DND-41 (cell line): Measurements from ENCODE around the gene FBXL2.

Experiments used
- CTCF ChIP-seq: IDR thresholded peaks from 2 replicates; pipeline ENCODE4 v1.5.1; 2012; ENCODE audit warnings: borderline replicate concordance, low read length, moderate library complexity, mild to moderate bottlenecking; ENCODE audit not compliant: poor library complexity, severe bottlenecking; ENCODE audit errors: extremely low read depth
- EZH2 ChIP-seq: IDR thresholded peaks from 3 replicates; pipeline ENCODE4 v1.6.1; 2012; ENCODE audit warnings: borderline replicate concordance, low read depth, mild to moderate bottlenecking, moderate library complexity, low read length, inconsistent platforms; ENCODE audit not compliant: severe bottlenecking

- no peak for TF ChIP-seq CTCF
- no peak for TF ChIP-seq EZH2
Measured at GRCh38 chr3:33299395-33300081, 22.3 kb downstream of the FBXL2 start.
